ENCODE results near the gene GTF2F1. TPM values are rescaled to one million over a fixed set of nuclear protein-coding genes. Genes with fewer than 3 reads are reported as not detected.

Gene GTF2F1
- total RNA-seq, 1 experiment from 2014 or later: 37.4 TPM

DNA sequence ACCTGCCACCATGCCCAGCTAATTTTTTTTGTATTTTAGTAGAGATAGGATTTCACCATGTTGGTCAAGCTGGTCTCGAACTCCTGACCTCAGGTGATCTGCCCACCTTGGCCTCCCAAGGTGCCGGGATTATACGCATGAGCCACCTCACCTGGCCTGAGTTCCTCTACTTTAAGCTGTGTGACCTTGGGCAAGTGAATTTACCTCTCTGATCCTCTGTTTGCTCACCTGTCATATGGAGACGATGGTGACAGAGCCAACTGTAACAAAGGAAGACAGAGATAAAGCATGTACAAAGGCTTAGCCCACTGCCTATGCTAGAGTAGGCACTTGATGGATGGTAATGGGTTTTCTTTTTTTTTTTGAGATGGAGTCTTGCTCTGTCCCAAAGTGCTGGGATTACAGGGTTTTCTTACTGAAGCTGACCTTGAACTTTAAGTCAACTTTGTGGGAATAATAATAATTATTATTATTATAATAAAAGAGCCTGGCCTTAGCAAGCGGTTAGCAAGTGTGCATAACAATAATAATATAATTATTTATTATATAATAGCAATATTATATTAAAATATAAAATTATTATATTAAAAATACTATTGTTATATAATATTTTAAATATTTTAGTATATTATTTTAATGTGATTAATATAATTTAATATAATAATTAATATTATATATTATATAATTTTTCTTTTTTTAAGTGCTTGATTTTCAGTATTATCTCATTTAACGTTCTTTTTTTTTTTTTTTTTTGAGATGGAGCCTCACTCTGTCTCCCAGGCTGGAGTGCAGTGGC, 58.3 kb downstream of the GTF2F1 start:
- in situ Hi-C loops (cut with HindIII; ENCODE audit: low pct_unique_long_range_greater_than_20kb, low sequenced_read_pairs): no loop called here
- no peak for DNase-seq (ENCODE audit: low read depth)

DNA sequence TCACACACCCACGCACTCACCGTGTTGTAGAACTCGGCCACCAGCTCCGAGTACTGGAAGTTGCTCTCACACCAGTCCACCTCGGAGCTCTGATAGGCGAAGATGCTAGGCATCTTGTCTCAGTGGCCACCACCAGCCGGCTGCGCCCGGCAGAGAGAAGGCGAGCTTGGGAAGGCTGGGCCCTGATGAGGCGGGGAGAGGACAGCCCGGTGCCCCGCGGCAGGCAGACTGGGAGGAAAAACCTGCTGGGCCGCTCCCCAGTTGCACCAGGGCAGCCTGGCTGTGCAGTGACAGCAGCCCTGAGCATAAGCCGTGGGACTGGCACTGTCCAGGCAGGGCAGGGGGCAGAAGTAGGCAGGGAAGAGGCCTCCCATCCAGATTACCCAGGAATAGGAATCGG, 59.5 kb downstream of the GTF2F1 start, which contains the start of gene ACER1:
ACER1 (minus strand) TSS at position 174 of the 400 bp plus-strand sequence; CDS start at position 113, 61 bp downstream.
- in situ Hi-C loops (cut with HindIII; ENCODE audit: low pct_unique_long_range_greater_than_20kb, low sequenced_read_pairs): no loop called here

More for the DNA sequence above, 59.5 kb downstream of the GTF2F1 start, which contains the start of gene ACER1:
- DNase-seq (ENCODE audit: low read depth): no peak

Other genes with a start within 250 kb of the GTF2F1 start
- gene MLLT1, start 113.2 kb downstream of the GTF2F1 start, total RNA-seq (2014; rRNA removed; shearing (Covaris generic); ENCODE audit: low replicate concordance): 2.2 TPM in 2 replicates
- not detected in 2 replicates for gene ACER1, start 59.6 kb downstream of the GTF2F1 start, total RNA-seq (2014; rRNA removed; shearing (Covaris generic); ENCODE audit: low replicate concordance)
- 50.5 and 55.4 TPM in 2 replicates for gene CLPP, start 31.6 kb downstream of the GTF2F1 start, total RNA-seq (2014; rRNA removed; shearing (Covaris generic); ENCODE audit: low replicate concordance)
- 55.3 and 62.4 TPM in 2 replicates for gene ALKBH7, start 20.4 kb downstream of the GTF2F1 start, total RNA-seq (2014; rRNA removed; shearing (Covaris generic); ENCODE audit: low replicate concordance)
- gene PSPN, start 17.2 kb downstream of the GTF2F1 start, total RNA-seq (2014; rRNA removed; shearing (Covaris generic); ENCODE audit: low replicate concordance): 0.07 and 0.17 TPM in 2 replicates
- 56.0 and 72.8 TPM in 2 replicates for gene KHSRP, start 31.6 kb upstream of the GTF2F1 start, total RNA-seq (2014; rRNA removed; shearing (Covaris generic); ENCODE audit: low replicate concordance)
- gene SLC25A41, start 40.6 kb upstream of the GTF2F1 start, total RNA-seq (2014; rRNA removed; shearing (Covaris generic); ENCODE audit: low replicate concordance): not detected in 2 replicates
- gene SLC25A23, start 66.6 kb upstream of the GTF2F1 start, total RNA-seq (2014; rRNA removed; shearing (Covaris generic); ENCODE audit: low replicate concordance): 19.5 and 40.7 TPM in 2 replicates
- 22.0 and 34.7 TPM in 2 replicates for gene CRB3, start 71.1 kb upstream of the GTF2F1 start, total RNA-seq (2014; rRNA removed; shearing (Covaris generic); ENCODE audit: low replicate concordance)
- gene DENND1C, start 88.6 kb upstream of the GTF2F1 start, total RNA-seq (2014; rRNA removed; shearing (Covaris generic); ENCODE audit: low replicate concordance): not detected in 2 replicates
- gene TUBB4A, start 109.1 kb upstream of the GTF2F1 start, total RNA-seq (2014; rRNA removed; shearing (Covaris generic); ENCODE audit: low replicate concordance): 0.41 TPM in 1 of 2 replicates, not detected in the other
- gene TNFSF9, start 137.9 kb upstream of the GTF2F1 start, total RNA-seq (2014; rRNA removed; shearing (Covaris generic); ENCODE audit: low replicate concordance): 94.6 and 119 TPM in 2 replicates
- gene CD70, start 198.0 kb upstream of the GTF2F1 start, total RNA-seq (2014; rRNA removed; shearing (Covaris generic); ENCODE audit: low replicate concordance): 274 and 291 TPM in 2 replicates